K562 (cell line): ENCODE results near the gene ZNF506. TPM values are rescaled to one million over a fixed set of nuclear protein-coding genes. Genes with fewer than 3 reads are reported as not detected.

ENCODE experiments used
- ATF1 ChIP-seq, 2 experiments: fragments of 450-650 bp in 1 of 2; IDR thresholded peaks; 2 replicates each; pipeline ENCODE4 v1.6.1; 2016; ENCODE audit warnings: missing compliant biosample characterization in 1 of 2, missing genetic modification characterization in 1 of 2
- ATF7 ChIP-seq: fragments of 450-650 bp; IDR thresholded peaks from 2 replicates; pipeline ENCODE4 v1.7.1; 2014; ENCODE audit warnings: mild to moderate bottlenecking, moderate library complexity
- ETV1 ChIP-seq: fragments of 450-650 bp; conservative IDR thresholded peaks from 2 replicates; pipeline ENCODE4 v1.6.1; 2016; ENCODE audit warnings: missing genetic modification characterization, control low read depth, low read depth, missing compliant biosample characterization
- KDM5B ChIP-seq: fragments of 200-600 bp; sonication (generic); IDR thresholded peaks from 2 replicates; pipeline ENCODE4 v1.6.1; 2012; ENCODE audit warnings: low read depth, mild to moderate bottlenecking, moderate library complexity, low read length, control low read depth, inconsistent platforms; ENCODE audit not compliant: insufficient replicate concordance
- RBBP5 ChIP-seq: fragments of 200-600 bp; sonication (generic); IDR thresholded peaks from 2 replicates; pipeline ENCODE4 v1.6.1; 2012; ENCODE audit warnings: borderline replicate concordance, mild to moderate bottlenecking, low read length, control low read depth, inconsistent platforms; ENCODE audit not compliant: insufficient read depth, poor library complexity, severe bottlenecking
- RBFOX2 ChIP-seq: fragments of 200-400 bp; formaldehyde crosslinking; IDR thresholded peaks from 2 replicates; pipeline ENCODE4 v1.6.1; 2017; ENCODE audit warnings: low read depth, mild to moderate bottlenecking, low read length, moderate library complexity
- SUPT5H ChIP-seq: fragments of 450-650 bp; IDR thresholded peaks from 2 replicates; pipeline ENCODE4 v1.6.1; 2016
- polyA plus RNA-seq, 8 experiments: library from polyadenylated mRNA; depleted of rRNA in 4 of 8; stranded (reverse) in 5 of 8; unstranded in 3 of 8; fragments of >200 nt; fragmentation: Nextera tagmentation in 2 of 8; fragmentation: Illumina TruSeq in 1 of 8; extraction: Ambion mirVana in 2 of 8; extraction: Trizol in 1 of 8; gene quantifications; 2 replicates each; pipeline versions ENCODE4 v1.2.1 to v1.2.3, GENCODE V29; 2011 to 2014; ENCODE audit warnings: inconsistent platforms in 1 of 8, missing spikeins in 1 of 8
- total RNA-seq, 7 experiments: library from RNA; depleted of rRNA in 6 of 7; stranded (reverse); fragments of >200 nt in 6 of 7; fragmentation: Illumina TruSeq in 2 of 7; extraction: Trizol in 2 of 7; gene quantifications; 2 replicates each; pipeline versions ENCODE4 v1.2.1 to v1.2.3, GENCODE V29; 2011 to 2021; ENCODE audit warnings: low replicate concordance in 1 of 7
- TF ChIP-seq, protein P1 (sequence below), 2 experiments: fragments of 200-800 bp in 1 of 2; sonication (Bioruptor generic) in 1 of 2; sonication (generic) in 1 of 2; formaldehyde crosslinking in 1 of 2; IDR thresholded peaks in 1 of 2; conservative IDR thresholded peaks in 1 of 2; 2 replicates each; pipeline versions ENCODE4 v1.5.0 to v1.6.1; 2016 to 2020; ENCODE audit warnings: missing compliant biosample characterization in 1 of 2, missing genetic modification characterization in 1 of 2, missing genetic modification reagents in 1 of 2
- TF ChIP-seq, protein P2 (sequence below), 2 experiments: IDR thresholded peaks; 2 replicates each; pipeline ENCODE4 v1.6.1; 2011; ENCODE audit warnings: borderline replicate concordance in 1 of 2, control low read depth in 1 of 2, low read depth in 1 of 2, low read length in 1 of 2, mild to moderate bottlenecking in 1 of 2, mixed read lengths in 1 of 2, moderate library complexity in 1 of 2; ENCODE audit not compliant: insufficient read depth in 1 of 2, insufficient read length in 1 of 2, poor library complexity in 1 of 2, severe bottlenecking in 1 of 2; ENCODE audit errors: extremely low read depth in 1 of 2
- TF ChIP-seq, protein P3 (sequence below): fragments of 450-650 bp; IDR thresholded peaks from 2 replicates; pipeline ENCODE4 v1.6.1; 2014; ENCODE audit warnings: low read depth, mild to moderate bottlenecking, moderate library complexity, borderline replicate concordance
- TF ChIP-seq, protein P4 (sequence below): fragments of 250-450 bp; sonication (Bioruptor Pico); IDR thresholded peaks from 2 replicates; pipeline ENCODE4 v1.6.1; 2021; ENCODE audit warnings: mild to moderate bottlenecking
- TF ChIP-seq, protein P5 (sequence below): sonication (generic); formaldehyde crosslinking; IDR thresholded peaks from 2 replicates; pipeline ENCODE4 v1.8.0; 2022; ENCODE audit warnings: missing genetic modification reagents, mild to moderate bottlenecking, borderline replicate concordance
- TF ChIP-seq, protein P6 (sequence below): sonication (generic); formaldehyde crosslinking; IDR thresholded peaks from 2 replicates; pipeline ENCODE4 v1.8.1; 2023; ENCODE audit warnings: missing genetic modification reagents, mild to moderate bottlenecking, borderline replicate concordance

ZNF506 gene
- total and polyA plus RNA-seq, 9 of the 15 experiments (the other 6 are each of a cell fraction or from before 2014, with no cell fraction given): 0.03 to 0.44 (median 0.14) TPM; not detected in 2

DNA sequence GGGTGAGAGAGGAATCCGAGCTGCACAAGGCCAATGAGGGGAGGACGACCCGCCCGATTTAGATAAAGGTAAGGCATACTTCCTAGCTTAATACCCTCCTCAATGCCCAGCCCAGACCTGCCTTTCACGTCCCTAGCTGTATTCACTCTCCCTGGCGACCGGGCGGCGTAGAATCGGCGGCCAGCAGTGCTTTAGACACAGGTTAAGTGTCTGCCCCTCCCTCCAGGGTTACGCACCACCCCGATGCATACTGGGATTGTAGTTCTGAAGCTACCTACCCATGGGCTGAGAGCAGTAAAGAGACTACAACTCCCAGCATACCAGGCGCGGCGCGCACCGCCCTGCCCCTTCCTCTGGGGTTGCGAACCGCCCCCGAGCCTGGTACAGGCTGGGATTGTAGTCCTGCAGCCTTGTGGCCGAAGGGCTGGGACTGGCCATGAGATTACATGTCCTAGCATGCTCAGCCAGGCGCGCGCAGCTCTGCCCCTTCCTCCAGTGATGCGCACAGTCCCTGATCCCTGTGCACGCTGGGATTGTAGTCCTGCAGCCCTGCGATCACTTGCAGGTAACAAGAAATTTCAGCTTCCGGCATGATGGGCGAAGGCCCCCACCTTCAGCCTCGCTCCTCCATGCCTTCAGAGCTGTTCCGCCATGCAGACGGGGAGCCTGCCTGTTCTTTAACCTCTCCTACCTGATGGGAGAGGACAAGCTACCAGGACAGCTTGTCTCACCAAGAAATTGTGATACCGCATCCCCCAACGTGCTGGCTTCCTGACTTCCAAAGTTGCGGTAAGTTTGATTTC is 45.1 kb downstream of the ZNF506 start (continued):
- TF ChIP-seq, protein P1, sequence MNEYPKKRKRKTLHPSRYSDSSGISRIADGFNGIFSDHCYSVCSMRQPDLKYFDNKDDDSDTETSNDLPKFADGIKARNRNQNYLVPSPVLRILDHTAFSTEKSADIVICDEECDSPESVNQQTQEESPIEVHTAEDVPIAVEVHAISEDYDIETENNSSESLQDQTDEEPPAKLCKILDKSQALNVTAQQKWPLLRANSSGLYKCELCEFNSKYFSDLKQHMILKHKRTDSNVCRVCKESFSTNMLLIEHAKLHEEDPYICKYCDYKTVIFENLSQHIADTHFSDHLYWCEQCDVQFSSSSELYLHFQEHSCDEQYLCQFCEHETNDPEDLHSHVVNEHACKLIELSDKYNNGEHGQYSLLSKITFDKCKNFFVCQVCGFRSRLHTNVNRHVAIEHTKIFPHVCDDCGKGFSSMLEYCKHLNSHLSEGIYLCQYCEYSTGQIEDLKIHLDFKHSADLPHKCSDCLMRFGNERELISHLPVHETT (CRISPR knock-in tag; conservative IDR thresholded peaks at IDR 0.05 in 1 of 2, IDR thresholded peaks at IDR 0.05 in 1 of 2): 0 out of 4 replicates have a peak, but pooled peaks of 1 of the 2 experiments have one; percentile 26
- TF ChIP-seq RBBP5: peak; percentile 65
- TF ChIP-seq KDM5B: peak; percentile 64
- peak; percentile 60 for TF ChIP-seq ETV1 (tag)
- TF ChIP-seq SUPT5H: peak; percentile 73
- TF ChIP-seq, protein P2, sequence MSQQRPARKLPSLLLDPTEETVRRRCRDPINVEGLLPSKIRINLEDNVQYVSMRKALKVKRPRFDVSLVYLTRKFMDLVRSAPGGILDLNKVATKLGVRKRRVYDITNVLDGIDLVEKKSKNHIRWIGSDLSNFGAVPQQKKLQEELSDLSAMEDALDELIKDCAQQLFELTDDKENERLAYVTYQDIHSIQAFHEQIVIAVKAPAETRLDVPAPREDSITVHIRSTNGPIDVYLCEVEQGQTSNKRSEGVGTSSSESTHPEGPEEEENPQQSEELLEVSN (IDR thresholded peaks at IDR 0.05; ENCODE audit: borderline replicate concordance in 1 of 2, extremely low read depth in 1 of 2, insufficient read depth in 1 of 2, insufficient read length in 1 of 2, low read depth in 1 of 2, low read length in 1 of 2, poor library complexity in 1 of 2, severe bottlenecking in 1 of 2): peak in 1 of 2 experiments; percentile 63
- peak; percentile 84 for TF ChIP-seq ATF7
- TF ChIP-seq, protein P3, sequence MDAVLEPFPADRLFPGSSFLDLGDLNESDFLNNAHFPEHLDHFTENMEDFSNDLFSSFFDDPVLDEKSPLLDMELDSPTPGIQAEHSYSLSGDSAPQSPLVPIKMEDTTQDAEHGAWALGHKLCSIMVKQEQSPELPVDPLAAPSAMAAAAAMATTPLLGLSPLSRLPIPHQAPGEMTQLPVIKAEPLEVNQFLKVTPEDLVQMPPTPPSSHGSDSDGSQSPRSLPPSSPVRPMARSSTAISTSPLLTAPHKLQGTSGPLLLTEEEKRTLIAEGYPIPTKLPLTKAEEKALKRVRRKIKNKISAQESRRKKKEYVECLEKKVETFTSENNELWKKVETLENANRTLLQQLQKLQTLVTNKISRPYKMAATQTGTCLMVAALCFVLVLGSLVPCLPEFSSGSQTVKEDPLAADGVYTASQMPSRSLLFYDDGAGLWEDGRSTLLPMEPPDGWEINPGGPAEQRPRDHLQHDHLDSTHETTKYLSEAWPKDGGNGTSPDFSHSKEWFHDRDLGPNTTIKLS: peak; percentile 94
- TF ChIP-seq, protein P4, sequence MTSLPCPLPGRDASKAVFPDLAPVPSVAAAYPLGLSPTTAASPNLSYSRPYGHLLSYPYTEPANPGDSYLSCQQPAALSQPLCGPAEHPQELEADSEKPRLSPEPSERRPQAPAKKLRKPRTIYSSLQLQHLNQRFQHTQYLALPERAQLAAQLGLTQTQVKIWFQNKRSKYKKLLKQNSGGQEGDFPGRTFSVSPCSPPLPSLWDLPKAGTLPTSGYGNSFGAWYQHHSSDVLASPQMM: no peak
- TF ChIP-seq RBFOX2: peak; percentile 73
- TF ChIP-seq, protein P5, sequence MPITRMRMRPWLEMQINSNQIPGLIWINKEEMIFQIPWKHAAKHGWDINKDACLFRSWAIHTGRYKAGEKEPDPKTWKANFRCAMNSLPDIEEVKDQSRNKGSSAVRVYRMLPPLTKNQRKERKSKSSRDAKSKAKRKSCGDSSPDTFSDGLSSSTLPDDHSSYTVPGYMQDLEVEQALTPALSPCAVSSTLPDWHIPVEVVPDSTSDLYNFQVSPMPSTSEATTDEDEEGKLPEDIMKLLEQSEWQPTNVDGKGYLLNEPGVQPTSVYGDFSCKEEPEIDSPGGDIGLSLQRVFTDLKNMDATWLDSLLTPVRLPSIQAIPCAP (CRISPR knock-in tag): no peak
- no peak for TF ChIP-seq ATF1 (CRISPR knock-in tag; IDR thresholded peaks at IDR 0.05)
- peak; percentile 97 for TF ChIP-seq ATF1 (tag; IDR thresholded peaks at IDR 0.05)
- TF ChIP-seq, protein P6, sequence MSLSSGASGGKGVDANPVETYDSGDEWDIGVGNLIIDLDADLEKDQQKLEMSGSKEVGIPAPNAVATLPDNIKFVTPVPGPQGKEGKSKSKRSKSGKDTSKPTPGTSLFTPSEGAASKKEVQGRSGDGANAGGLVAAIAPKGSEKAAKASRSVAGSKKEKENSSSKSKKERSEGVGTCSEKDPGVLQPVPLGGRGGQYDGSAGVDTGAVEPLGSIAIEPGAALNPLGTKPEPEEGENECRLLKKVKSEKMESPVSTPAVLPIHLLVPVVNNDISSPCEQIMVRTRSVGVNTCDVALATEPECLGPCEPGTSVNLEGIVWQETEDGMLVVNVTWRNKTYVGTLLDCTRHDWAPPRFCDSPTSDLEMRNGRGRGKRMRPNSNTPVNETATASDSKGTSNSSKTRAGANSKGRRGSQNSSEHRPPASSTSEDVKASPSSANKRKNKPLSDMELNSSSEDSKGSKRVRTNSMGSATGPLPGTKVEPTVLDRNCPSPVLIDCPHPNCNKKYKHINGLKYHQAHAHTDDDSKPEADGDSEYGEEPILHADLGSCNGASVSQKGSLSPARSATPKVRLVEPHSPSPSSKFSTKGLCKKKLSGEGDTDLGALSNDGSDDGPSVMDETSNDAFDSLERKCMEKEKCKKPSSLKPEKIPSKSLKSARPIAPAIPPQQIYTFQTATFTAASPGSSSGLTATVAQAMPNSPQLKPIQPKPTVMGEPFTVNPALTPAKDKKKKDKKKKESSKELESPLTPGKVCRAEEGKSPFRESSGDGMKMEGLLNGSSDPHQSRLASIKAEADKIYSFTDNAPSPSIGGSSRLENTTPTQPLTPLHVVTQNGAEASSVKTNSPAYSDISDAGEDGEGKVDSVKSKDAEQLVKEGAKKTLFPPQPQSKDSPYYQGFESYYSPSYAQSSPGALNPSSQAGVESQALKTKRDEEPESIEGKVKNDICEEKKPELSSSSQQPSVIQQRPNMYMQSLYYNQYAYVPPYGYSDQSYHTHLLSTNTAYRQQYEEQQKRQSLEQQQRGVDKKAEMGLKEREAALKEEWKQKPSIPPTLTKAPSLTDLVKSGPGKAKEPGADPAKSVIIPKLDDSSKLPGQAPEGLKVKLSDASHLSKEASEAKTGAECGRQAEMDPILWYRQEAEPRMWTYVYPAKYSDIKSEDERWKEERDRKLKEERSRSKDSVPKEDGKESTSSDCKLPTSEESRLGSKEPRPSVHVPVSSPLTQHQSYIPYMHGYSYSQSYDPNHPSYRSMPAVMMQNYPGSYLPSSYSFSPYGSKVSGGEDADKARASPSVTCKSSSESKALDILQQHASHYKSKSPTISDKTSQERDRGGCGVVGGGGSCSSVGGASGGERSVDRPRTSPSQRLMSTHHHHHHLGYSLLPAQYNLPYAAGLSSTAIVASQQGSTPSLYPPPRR: no peak
